Thyroid gland (tissue), 4 donors: ENCODE measurements around the gene PCCA.

ENCODE experiments used
- POLR2A ChIP-seq, 2 donors: fragments of 450-650 bp; IDR thresholded peaks; one replicate each; pipeline ENCODE4 v1.6.1; 2017; ENCODE audit warnings: antibody characterized with exemption in 2 of 2, mild to moderate bottlenecking in 2 of 2, moderate library complexity in 1 of 2
- TF ChIP-seq, protein P1 (sequence below), 6 experiments: fragments of 200-600 bp in 3 of 6; fragments of 450-650 bp in 3 of 6; sonication (generic) in 3 of 6; IDR thresholded peaks; one replicate each; pipeline ENCODE4 v1.5.1; 2016 to 2019; ENCODE audit warnings: antibody characterized with exemption in 6 of 6, mild to moderate bottlenecking in 2 of 6, inconsistent platforms in 1 of 6, moderate library complexity in 1 of 6

DNA sequence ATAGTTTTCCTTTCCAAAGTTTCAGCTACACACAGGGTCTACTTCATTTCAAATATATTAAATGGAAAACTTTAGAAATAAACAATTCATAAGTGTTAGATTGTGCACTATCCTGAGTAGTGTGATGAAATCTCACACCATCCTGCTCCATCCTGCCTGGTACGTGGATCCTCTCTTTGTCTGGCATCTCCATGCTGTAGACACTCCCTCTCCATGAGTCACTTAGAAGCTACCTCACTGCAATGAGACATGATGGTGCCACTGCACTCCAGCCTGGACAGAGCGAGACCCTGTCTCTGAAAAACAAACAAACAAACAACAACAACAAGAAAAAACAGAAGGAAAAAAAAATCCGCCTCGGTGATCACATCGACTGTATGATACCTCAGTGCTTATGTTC is 191.8 kb downstream of the PCCA start:
- TF ChIP-seq, protein P1, sequence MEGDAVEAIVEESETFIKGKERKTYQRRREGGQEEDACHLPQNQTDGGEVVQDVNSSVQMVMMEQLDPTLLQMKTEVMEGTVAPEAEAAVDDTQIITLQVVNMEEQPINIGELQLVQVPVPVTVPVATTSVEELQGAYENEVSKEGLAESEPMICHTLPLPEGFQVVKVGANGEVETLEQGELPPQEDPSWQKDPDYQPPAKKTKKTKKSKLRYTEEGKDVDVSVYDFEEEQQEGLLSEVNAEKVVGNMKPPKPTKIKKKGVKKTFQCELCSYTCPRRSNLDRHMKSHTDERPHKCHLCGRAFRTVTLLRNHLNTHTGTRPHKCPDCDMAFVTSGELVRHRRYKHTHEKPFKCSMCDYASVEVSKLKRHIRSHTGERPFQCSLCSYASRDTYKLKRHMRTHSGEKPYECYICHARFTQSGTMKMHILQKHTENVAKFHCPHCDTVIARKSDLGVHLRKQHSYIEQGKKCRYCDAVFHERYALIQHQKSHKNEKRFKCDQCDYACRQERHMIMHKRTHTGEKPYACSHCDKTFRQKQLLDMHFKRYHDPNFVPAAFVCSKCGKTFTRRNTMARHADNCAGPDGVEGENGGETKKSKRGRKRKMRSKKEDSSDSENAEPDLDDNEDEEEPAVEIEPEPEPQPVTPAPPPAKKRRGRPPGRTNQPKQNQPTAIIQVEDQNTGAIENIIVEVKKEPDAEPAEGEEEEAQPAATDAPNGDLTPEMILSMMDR (IDR thresholded peaks at IDR 0.05), result no peak
- TF ChIP-seq POLR2A (IDR thresholded peaks at IDR 0.05), result no peak
